ENCODE measurements around the gene APOH.

The APOH gene

DNA sequence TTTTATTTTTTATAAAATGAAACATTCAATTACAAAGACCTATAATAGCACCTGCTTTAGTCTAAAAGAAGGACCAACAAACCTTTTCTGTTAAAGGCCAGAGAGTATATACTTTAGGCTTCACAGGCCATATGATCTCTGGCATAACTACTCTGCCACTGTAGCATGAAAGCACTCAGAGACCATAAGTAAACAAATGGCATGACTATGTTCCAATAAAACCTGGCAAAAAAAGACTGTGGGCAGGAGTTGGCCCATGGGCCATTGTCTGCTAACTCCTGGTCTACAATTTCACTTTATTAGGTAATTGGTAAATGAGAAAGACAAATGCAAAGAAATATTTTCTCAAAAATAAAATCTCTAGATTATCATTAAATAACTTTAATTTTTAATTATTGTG, 52.2 kb downstream of the APOH start:
- TF ChIP-seq L3MBTL2 (conservative IDR thresholded peaks at IDR 0.05) (no peak), NFRKB (IDR thresholded peaks at IDR 0.05) (no peak), BHLHE40 (IDR thresholded peaks at IDR 0.05; ENCODE audit: borderline replicate concordance) (no peak), FOXA1 (IDR thresholded peaks at IDR 0.05) (no peak), FOXK2 (IDR thresholded peaks at IDR 0.05) (no peak), LEF1 (IDR thresholded peaks at IDR 0.05; ENCODE audit: borderline replicate concordance) (no peak), SUZ12 (IDR thresholded peaks at IDR 0.05) (no peak), CTBP1 (IDR thresholded peaks at IDR 0.05; ENCODE audit: borderline replicate concordance) (no peak), ZNF384 (IDR thresholded peaks at IDR 0.05) (no peak), TARDBP (IDR thresholded peaks at IDR 0.05) (no peak), ELF4 (IDR thresholded peaks at IDR 0.05) (no peak), HDGF (IDR thresholded peaks at IDR 0.05; ENCODE audit: borderline replicate concordance) (no peak), FOXM1 (IDR thresholded peaks at IDR 0.05; ENCODE audit: borderline replicate concordance) (no peak), SP1 (IDR thresholded peaks at IDR 0.05) (no peak), ARNT (IDR thresholded peaks at IDR 0.05) (no peak)
- TF ChIP-seq, protein P1, sequence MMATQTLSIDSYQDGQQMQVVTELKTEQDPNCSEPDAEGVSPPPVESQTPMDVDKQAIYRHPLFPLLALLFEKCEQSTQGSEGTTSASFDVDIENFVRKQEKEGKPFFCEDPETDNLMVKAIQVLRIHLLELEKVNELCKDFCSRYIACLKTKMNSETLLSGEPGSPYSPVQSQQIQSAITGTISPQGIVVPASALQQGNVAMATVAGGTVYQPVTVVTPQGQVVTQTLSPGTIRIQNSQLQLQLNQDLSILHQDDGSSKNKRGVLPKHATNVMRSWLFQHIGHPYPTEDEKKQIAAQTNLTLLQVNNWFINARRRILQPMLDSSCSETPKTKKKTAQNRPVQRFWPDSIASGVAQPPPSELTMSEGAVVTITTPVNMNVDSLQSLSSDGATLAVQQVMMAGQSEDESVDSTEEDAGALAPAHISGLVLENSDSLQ (IDR thresholded peaks at IDR 0.05): no peak
- ChIA-PET CTCF (no interaction called here), POLR2A (no interaction called here)
- DNase-seq (ENCODE audit: extremely low spot score): no peak

DNA sequence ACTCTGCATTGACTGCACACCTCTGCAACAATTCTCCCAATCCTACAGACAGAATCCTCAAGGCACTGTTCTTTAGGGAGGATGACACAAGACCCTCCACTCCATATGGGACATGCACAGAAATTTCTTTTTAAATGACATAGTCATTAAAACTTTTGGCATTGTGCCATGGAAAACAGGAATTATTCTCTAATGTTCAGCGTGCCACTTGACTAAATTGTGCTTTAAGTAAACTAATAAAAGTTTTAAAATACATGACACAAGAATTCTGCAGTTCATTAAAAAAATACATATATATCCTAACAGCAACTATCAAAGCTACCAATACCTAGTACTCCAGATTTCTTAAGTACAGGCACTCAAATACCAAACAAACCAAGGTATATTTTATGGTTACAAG, 53.3 kb downstream of the APOH start:
- TF ChIP-seq BHLHE40 (IDR thresholded peaks at IDR 0.05; ENCODE audit: borderline replicate concordance): no peak
- no peak for TF ChIP-seq ELF4 (IDR thresholded peaks at IDR 0.05)
- no peak for TF ChIP-seq SP1 (IDR thresholded peaks at IDR 0.05)
- TF ChIP-seq L3MBTL2 (conservative IDR thresholded peaks at IDR 0.05): no peak
- TF ChIP-seq, protein P1 (IDR thresholded peaks at IDR 0.05): no peak
- no peak for TF ChIP-seq ZNF384 (IDR thresholded peaks at IDR 0.05)
- TF ChIP-seq NFRKB (IDR thresholded peaks at IDR 0.05): no peak
- no peak for TF ChIP-seq CTBP1 (IDR thresholded peaks at IDR 0.05; ENCODE audit: borderline replicate concordance)
- TF ChIP-seq SUZ12 (IDR thresholded peaks at IDR 0.05): no peak
- TF ChIP-seq TARDBP (IDR thresholded peaks at IDR 0.05): no peak
- no peak for TF ChIP-seq LEF1 (IDR thresholded peaks at IDR 0.05; ENCODE audit: borderline replicate concordance)
- no peak for TF ChIP-seq FOXM1 (IDR thresholded peaks at IDR 0.05; ENCODE audit: borderline replicate concordance)
- TF ChIP-seq FOXA1 (IDR thresholded peaks at IDR 0.05): no peak
- no peak for TF ChIP-seq HDGF (IDR thresholded peaks at IDR 0.05; ENCODE audit: borderline replicate concordance)
- no peak for TF ChIP-seq ARNT (IDR thresholded peaks at IDR 0.05)
- TF ChIP-seq FOXK2 (IDR thresholded peaks at IDR 0.05): no peak
- POLR2A ChIA-PET: no interaction called here
- no peak for DNase-seq (ENCODE audit: extremely low spot score)
- CTCF ChIA-PET: no interaction called here

DNA sequence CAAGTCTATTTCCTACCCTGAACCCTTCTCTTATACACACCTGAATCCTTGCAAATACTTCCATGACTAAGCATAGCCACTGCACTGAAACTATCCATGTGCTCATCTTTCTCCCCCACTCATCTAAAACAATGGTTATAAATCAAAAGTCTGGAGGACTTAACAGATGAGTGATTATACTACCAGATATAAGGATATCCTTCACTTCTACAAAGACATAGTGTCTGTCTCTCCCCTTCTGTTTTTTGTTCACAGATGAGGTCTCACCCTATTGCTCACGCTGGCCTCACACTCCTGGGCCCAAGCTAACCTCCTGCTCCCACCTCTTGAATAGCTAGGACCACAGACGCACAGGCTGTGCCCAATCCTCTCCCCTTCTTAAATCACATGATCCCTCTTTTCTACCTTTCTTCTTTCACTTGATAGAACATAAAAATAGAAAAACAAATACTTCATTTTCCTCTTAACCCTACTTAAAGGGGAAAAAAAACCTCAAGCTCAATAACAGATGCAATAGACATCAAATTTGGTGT, 56.5 kb downstream of the APOH start:
- DNase-seq (ENCODE audit: extremely low spot score): no peak
- TF ChIP-seq SUZ12 (IDR thresholded peaks at IDR 0.05): no peak
- TF ChIP-seq, protein P1 (IDR thresholded peaks at IDR 0.05): no peak
- no peak for TF ChIP-seq L3MBTL2 (conservative IDR thresholded peaks at IDR 0.05)
- no peak for TF ChIP-seq SP1 (IDR thresholded peaks at IDR 0.05)
- TF ChIP-seq ELF4 (IDR thresholded peaks at IDR 0.05): no peak
- no peak for TF ChIP-seq FOXA1 (IDR thresholded peaks at IDR 0.05)
- TF ChIP-seq HDGF (IDR thresholded peaks at IDR 0.05; ENCODE audit: borderline replicate concordance): no peak
- TF ChIP-seq NFRKB (IDR thresholded peaks at IDR 0.05): no peak
- no peak for TF ChIP-seq ARNT (IDR thresholded peaks at IDR 0.05)
- no peak for TF ChIP-seq ZNF384 (IDR thresholded peaks at IDR 0.05)
- TF ChIP-seq LEF1 (IDR thresholded peaks at IDR 0.05; ENCODE audit: borderline replicate concordance): no peak
- POLR2A ChIA-PET: no interaction called here
- CTCF ChIA-PET: no interaction called here

DNA sequence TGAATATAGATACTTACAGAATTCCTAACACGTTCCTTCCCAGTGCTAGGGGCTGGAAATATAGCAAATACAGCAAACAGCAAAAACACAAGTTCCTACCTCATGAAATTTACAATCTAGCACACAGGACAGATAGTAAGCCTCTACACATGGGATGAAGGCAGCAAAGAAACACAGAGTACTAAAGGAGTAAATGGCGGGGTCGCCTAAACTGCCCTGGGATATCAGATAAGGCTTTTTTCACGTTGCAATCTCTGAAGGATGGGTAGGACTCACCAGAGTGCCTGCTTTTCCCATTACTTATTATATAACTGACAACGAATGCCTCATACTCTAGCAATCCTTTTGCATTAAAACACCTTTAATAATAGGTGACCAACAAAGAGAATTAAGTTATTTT, 57.1 kb downstream of the APOH start:
- POLR2A ChIA-PET: no interaction called here
- CTCF ChIA-PET: no interaction called here
- TF ChIP-seq CTBP1 (IDR thresholded peaks at IDR 0.05; ENCODE audit: borderline replicate concordance) (no peak), HDGF (IDR thresholded peaks at IDR 0.05; ENCODE audit: borderline replicate concordance) (no peak), ZNF384 (IDR thresholded peaks at IDR 0.05) (no peak)
- DNase-seq (ENCODE audit: extremely low spot score): no peak

DNA sequence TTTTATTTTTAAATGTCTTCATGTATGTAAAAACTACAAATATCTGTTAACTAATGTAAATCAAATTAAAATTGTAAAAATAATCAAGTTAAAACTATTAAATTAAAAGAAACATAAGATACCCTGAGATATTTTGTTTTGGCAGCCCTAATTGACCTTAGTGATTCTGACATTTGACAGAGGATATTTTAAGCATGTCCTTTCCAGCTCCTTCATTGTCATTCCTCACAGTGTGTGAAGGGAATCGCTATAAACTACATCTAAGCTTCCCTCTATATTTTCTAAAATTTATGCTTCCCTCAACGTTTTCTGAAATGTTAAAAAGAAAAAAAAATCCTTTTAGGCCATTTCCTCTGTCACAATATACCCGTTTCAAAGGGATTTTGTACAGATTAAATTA, 57.5 kb downstream of the APOH start:
- ChIA-PET POLR2A (no interaction called here), CTCF (no interaction called here)
- DNase-seq (ENCODE audit: extremely low spot score): no peak
- TF ChIP-seq ZNF384 (IDR thresholded peaks at IDR 0.05) (no peak), BHLHE40 (IDR thresholded peaks at IDR 0.05; ENCODE audit: borderline replicate concordance) (no peak), FOXM1 (IDR thresholded peaks at IDR 0.05; ENCODE audit: borderline replicate concordance) (no peak)

DNA sequence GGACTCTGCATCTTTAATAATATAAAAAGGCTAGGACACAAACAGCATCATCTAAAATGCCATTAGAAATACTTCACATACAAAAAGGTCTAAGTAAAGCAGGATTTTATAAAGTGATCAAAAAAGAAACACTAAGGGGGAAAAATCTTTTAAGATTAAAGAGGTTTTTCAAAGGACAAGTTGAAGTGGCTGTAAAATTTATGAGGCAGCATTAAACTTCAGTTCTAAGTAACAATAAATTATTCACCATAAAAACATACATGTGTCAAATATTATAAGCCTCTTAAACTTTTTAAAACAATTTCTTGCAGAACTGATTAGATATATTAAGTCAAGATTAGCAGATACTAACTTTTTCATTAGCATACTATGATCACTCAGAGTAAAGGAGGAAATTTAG, 58.0 kb downstream of the APOH start:
- ChIA-PET POLR2A (no interaction called here), CTCF (interaction anchor here (0.6 kb wide), 1 partner anchor 29 kb away, joined by 5 read pairs; no protein-coding TSS in a partner anchor)
- TF ChIP-seq CTBP1 (IDR thresholded peaks at IDR 0.05; ENCODE audit: borderline replicate concordance): no peak
- no peak for TF ChIP-seq FOXK2 (IDR thresholded peaks at IDR 0.05)
- no peak for TF ChIP-seq ZNF384 (IDR thresholded peaks at IDR 0.05)
- TF ChIP-seq, protein P1 (IDR thresholded peaks at IDR 0.05): peak; percentile 75
- no peak for TF ChIP-seq FOXM1 (IDR thresholded peaks at IDR 0.05; ENCODE audit: borderline replicate concordance)
- no peak for TF ChIP-seq HDGF (IDR thresholded peaks at IDR 0.05; ENCODE audit: borderline replicate concordance)
- TF ChIP-seq SUZ12 (IDR thresholded peaks at IDR 0.05): no peak
- TF ChIP-seq BHLHE40 (IDR thresholded peaks at IDR 0.05; ENCODE audit: borderline replicate concordance): no peak
- no peak for DNase-seq (ENCODE audit: extremely low spot score)
